ENCODE data around the gene ARL16.

DNA sequence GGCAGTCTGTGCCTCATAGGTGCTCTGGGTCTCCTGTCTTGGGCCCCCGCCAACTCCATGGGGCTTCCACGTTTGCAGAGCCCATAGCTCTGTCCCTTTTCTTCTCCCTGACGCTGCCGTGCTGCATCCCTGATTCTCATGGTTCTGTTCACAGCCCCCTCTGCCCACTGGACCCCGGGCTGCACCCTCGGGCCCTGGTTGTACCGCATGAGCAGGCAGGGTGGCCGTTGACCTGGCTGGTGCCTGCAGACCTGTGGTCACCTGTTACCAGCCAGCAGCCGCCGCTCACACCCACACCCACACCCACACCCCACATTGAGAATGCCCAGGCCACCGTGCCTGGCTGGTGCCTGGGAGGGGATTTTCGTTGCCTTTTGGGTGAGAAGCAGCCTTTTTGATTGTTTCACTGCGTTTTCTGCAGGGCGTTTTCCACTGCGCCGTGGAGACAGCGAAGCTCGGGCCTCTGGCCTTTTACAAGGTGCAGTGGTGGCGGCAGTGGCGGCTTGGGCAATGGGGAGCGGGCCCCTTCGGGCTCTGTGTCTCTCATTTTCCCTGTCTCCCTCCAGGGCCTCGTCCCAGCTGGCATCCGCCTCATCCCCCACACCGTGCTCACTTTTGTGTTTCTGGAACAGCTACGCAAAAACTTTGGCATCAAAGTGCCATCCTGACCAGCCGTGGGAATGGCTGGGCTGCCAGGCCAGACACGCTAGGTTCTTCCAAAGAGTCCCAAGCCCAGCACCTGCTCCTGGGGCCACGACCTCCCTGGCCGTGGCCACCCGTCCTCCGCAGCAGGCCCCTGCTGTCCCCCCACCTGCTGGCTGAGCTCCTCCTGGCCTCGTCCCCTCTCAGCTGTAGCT is 36.0 kb upstream of the ARL16 start:
- TF ChIP-seq FOXP1 (CRISPR knock-in tag; IDR thresholded peaks at IDR 0.05; ENCODE audit: borderline replicate concordance) (no peak), SP1 (CRISPR knock-in tag; conservative IDR thresholded peaks at IDR 0.05) (no peak)
- TF ChIP-seq, protein P1, sequence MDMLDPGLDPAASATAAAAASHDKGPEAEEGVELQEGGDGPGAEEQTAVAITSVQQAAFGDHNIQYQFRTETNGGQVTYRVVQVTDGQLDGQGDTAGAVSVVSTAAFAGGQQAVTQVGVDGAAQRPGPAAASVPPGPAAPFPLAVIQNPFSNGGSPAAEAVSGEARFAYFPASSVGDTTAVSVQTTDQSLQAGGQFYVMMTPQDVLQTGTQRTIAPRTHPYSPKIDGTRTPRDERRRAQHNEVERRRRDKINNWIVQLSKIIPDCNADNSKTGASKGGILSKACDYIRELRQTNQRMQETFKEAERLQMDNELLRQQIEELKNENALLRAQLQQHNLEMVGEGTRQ (CRISPR knock-in tag; IDR thresholded peaks at IDR 0.05), result no peak
